GM12878 (cell line): ENCODE data around the gene TMEM198.

Experiments
- CTCF ChIP-seq, 3 experiments: IDR thresholded peaks in 2 of 3; conservative IDR thresholded peaks in 1 of 3; 2 replicates each; pipeline ENCODE4 v1.5.1; 2011; ENCODE audit warnings: low read depth in 3 of 3, low read length in 3 of 3, mild to moderate bottlenecking in 3 of 3, control low read depth in 2 of 3, moderate library complexity in 2 of 3, inconsistent platforms in 1 of 3, mixed read lengths in 1 of 3; ENCODE audit not compliant: control insufficient read depth in 2 of 3, insufficient read depth in 1 of 3; ENCODE audit errors: extremely low read depth in 1 of 3
- JUND ChIP-seq: IDR thresholded peaks from 2 replicates; pipeline ENCODE4 v1.6.1; 2012; ENCODE audit warnings: low read depth, mild to moderate bottlenecking, low read length, improper control_type of control experiment, moderate library complexity
- POLR2AphosphoS5 ChIP-seq: IDR thresholded peaks from 2 replicates; pipeline ENCODE4 v1.6.1; 2011; ENCODE audit warnings: mild to moderate bottlenecking, low read length, inconsistent platforms

- TF ChIP-seq CTCF (IDR thresholded peaks at IDR 0.05 in 2 of 3, conservative IDR thresholded peaks at IDR 0.05 in 1 of 3; ENCODE audit: control insufficient read depth in 2 of 3, extremely low read depth in 1 of 3, insufficient read depth in 1 of 3, low read depth in 3 of 3, low read length in 3 of 3) (no peak), POLR2AphosphoS5 (no peak), JUND (no peak)
Measured at GRCh38 chr2:219578811-219579613, 35.2 kb downstream of the TMEM198 start.
